Prostate gland (tissue), 2 donors: Measurements from ENCODE around the gene POLR2J3.
"Not testable (repeated sequence)": the region's sequence is repeated elsewhere in the genome, so short reads cannot be mapped to it uniquely, and the experiment has no call there.

ENCODE experiments used
- CTCF ChIP-seq, 4 experiments: fragments of 200-600 bp in 2 of 4; fragments of 450-650 bp in 2 of 4; sonication (generic) in 2 of 4; IDR thresholded peaks; 1 replicate in 3 of 4; 2 replicates in 1 of 4; pipeline ENCODE4 v1.5.1; 2016 to 2019; ENCODE audit warnings: antibody characterized with exemption in 4 of 4, mild to moderate bottlenecking in 2 of 4, moderate library complexity in 2 of 4
- POLR2A ChIP-seq: fragments of 450-650 bp; IDR thresholded peaks from one replicate; pipeline ENCODE4 v1.6.1; 2016; ENCODE audit warnings: antibody characterized with exemption, mild to moderate bottlenecking
- POLR2AphosphoS5 ChIP-seq: sonication (generic); formaldehyde crosslinking; IDR thresholded peaks from one replicate; pipeline ENCODE4 v1.6.1; 2017; ENCODE audit warnings: antibody characterized with exemption

- not testable (repeated sequence) for TF ChIP-seq CTCF (IDR thresholded peaks at IDR 0.05); POLR2A; POLR2AphosphoS5
Observed at GRCh38 chr7:102542083-102542482, 30.3 kb downstream of the POLR2J3 start.
